Measurements from ENCODE around the gene PLIN4. TPM values are rescaled to one million over a fixed set of nuclear protein-coding genes. Genes with fewer than 3 reads are reported as not detected.
A peak's percentile ranks its signal among the peaks of the same experiment; 100 is the strongest.

PLIN4 gene
- total and polyA plus RNA-seq, 8 donors = 3.5 to 64.7 (median 11.3) TPM

GRCh38 chr19:4454747-4455718 is 63.3 kb downstream of the PLIN4 start:
- no peaks in the 10 kb centered on the region for H3K9me3 ChIP-seq
- intact Hi-C loops (cut with DNase I; ENCODE audit: low total_unique reads) = no loop called here
- DNase-seq = peak in 1 of 2 donors; percentile 67
- WGBS, 5 donors = 62 to 74% (median 70%) methylated on average over 12 to 29 of the region's 29 CpGs
- peak overlapping the region in 3 of 5 donors; percentile 14 to 93 (median 92) for H3K27ac ChIP-seq
- H3K4me3 ChIP-seq = peak overlapping the region in 3 of 4 donors; percentile 22 to 88 (median 81)
- H3K27me3 ChIP-seq = no peaks in the 10 kb centered on the region
- H3K4me1 ChIP-seq = peaks cover 16 to 37% (median 30%) of the 10 kb centered on the region in 4 donors
- H3K36me3 ChIP-seq = peaks cover 34 to 51% (median 49%) of the 10 kb centered on the region in 4 donors
- TF ChIP-seq POLR2AphosphoS5 (IDR thresholded peaks at IDR 0.05) (no peak), EP300 (IDR thresholded peaks at IDR 0.05) (no peak), POLR2A (IDR thresholded peaks at IDR 0.05) (no peak)
- TF ChIP-seq, protein P1, sequence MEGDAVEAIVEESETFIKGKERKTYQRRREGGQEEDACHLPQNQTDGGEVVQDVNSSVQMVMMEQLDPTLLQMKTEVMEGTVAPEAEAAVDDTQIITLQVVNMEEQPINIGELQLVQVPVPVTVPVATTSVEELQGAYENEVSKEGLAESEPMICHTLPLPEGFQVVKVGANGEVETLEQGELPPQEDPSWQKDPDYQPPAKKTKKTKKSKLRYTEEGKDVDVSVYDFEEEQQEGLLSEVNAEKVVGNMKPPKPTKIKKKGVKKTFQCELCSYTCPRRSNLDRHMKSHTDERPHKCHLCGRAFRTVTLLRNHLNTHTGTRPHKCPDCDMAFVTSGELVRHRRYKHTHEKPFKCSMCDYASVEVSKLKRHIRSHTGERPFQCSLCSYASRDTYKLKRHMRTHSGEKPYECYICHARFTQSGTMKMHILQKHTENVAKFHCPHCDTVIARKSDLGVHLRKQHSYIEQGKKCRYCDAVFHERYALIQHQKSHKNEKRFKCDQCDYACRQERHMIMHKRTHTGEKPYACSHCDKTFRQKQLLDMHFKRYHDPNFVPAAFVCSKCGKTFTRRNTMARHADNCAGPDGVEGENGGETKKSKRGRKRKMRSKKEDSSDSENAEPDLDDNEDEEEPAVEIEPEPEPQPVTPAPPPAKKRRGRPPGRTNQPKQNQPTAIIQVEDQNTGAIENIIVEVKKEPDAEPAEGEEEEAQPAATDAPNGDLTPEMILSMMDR (IDR thresholded peaks at IDR 0.05) = no peak

DNA sequence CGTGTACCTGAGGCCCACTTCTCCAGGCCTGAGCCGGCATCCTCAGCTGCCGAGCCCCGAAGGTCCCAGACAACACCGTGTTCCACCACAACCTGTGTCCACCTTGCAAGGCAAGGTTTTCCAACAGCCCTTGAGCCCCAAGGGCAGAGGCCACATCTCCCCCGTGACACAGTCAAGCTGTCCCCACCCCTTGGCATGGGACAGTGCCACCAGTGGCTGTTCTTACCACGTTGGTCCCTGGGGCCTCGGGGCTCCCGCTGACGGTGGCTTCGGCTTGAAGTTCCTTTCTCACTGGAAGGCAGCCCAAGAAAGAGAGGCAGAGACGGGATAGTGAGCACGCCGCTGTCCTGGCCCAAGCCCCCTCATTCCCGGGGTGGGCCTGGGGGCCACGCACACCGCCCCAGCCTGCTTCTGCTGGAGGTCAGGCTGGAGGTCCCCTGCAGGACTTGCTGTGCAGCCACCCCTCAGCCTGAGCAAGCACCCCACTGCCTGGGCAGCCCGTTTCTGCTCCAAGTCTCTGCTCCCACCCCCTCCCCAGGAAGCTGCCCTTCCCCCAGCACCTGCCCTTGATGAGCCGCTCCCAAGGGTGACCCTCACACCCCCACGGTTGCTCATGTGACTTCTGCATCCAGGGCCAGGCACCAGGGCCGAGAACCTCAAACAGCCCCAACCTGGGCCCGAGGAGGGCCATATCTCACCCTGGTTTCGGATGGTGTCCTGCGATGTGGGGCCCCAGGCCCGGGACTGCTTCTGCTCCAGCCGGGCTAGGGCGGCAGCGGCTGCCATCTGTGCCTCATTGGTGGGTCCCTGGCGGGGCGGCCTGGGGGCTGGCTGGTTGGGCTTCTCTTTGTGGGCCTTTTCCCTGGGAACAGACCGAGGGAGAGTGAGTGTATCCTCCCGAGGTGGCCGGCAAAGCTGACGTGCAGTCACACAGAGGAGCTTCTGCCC is 64.8 kb downstream of the PLIN4 start:
- intact Hi-C loops (cut with DNase I; ENCODE audit: low total_unique reads) = no loop called here
- Histone ChIP-seq H3K4me1 (peaks cover 19 to 52% (median 41%) of the 10 kb centered on the region in 4 donors), H3K27ac (peak overlapping the region in 1 of 5 donors; percentile 93), H3K4me3 (no peak overlapping the region), H3K9me3 (no peaks in the 10 kb centered on the region), H3K27me3 (no peaks in the 10 kb centered on the region), H3K36me3 (peaks cover 47 to 66% (median 64%) of the 10 kb centered on the region in 4 donors)
- no peak for DNase-seq
- WGBS, 5 donors = 69 to 80% (median 74%) methylated on average over 13 to 34 of the region's 34 CpGs
- TF ChIP-seq, protein P1 (IDR thresholded peaks at IDR 0.05) = no peak
- TF ChIP-seq EP300 (IDR thresholded peaks at IDR 0.05) = no peak
- no peak for TF ChIP-seq POLR2A (IDR thresholded peaks at IDR 0.05)

- TF ChIP-seq POLR2AphosphoS5 (IDR thresholded peaks at IDR 0.05) (no peak), EP300 (IDR thresholded peaks at IDR 0.05) (no peak), POLR2A (IDR thresholded peaks at IDR 0.05) (no peak)
- TF ChIP-seq, protein P1 (IDR thresholded peaks at IDR 0.05) = no peak
- H3K36me3 ChIP-seq = peaks cover 58 to 77% (median 75%) of the 10 kb centered on the region in 4 donors
- H3K4me1 ChIP-seq = peaks cover 19 to 53% (median 41%) of the 10 kb centered on the region in 4 donors
- H3K27me3 ChIP-seq = no peaks in the 10 kb centered on the region
- no peak for DNase-seq
- intact Hi-C loops (cut with DNase I; ENCODE audit: low total_unique reads) = no loop called here
- no peaks in the 10 kb centered on the region for H3K9me3 ChIP-seq
- peak overlapping the region in 1 of 5 donors; percentile 46 for H3K27ac ChIP-seq
- no peak overlapping the region for H3K4me3 ChIP-seq
- WGBS, 5 donors = 82 to 90% (median 89%) methylated on average over 16 to 24 of the region's 24 CpGs
Observed at GRCh38 chr19:4452230-4452990, 65.9 kb downstream of the PLIN4 start.

Other genes with a start within 250 kb of the PLIN4 start
- 1 to 10 TPM in 1 of 5 donors, not detected in 4; 7.0 TPM for gene SHD, start 239.2 kb downstream of the PLIN4 start, total RNA-seq
- gene SHD, start 239.2 kb downstream of the PLIN4 start, polyA plus RNA-seq = not detected
- 1 to 10 TPM in 1 of 5 donors, not detected in 4; 1.1 TPM for gene TMIGD2, start 216.1 kb downstream of the PLIN4 start, total RNA-seq
- under 1 TPM in 1 of 3 donors, not detected in 2; 0.55 TPM for gene TMIGD2, start 216.1 kb downstream of the PLIN4 start, polyA plus RNA-seq
- gene FSD1, start 213.9 kb downstream of the PLIN4 start, total RNA-seq = 10 to 100 TPM in 1 of 5 donors, 1 to 10 TPM in 2, not detected in 2; 1.1 to 12.5 (median 2.3) TPM
- gene FSD1, start 213.9 kb downstream of the PLIN4 start, polyA plus RNA-seq = 1 to 10 TPM in 1 of 3 donors, under 1 TPM in 1, not detected in 1; 0.31 to 1.3 TPM
- gene STAP2, start 179.7 kb downstream of the PLIN4 start, total RNA-seq = 100 to 1,000 TPM in 1 of 5 donors, 10 to 100 TPM in 3, not detected in 1; 20.7 to 250 (median 35.1) TPM
- 10 to 100 TPM; 32.7 to 70.8 (median 52.4) TPM for gene STAP2, start 179.7 kb downstream of the PLIN4 start, polyA plus RNA-seq
- 10 to 100 TPM in 2 of 5 donors, 1 to 10 TPM in 3; 2.2 to 24.5 (median 8.3) TPM for gene MPND, start 174.9 kb downstream of the PLIN4 start, total RNA-seq
- 10 to 100 TPM; 20.4 to 25.0 (median 22.0) TPM for gene MPND, start 174.9 kb downstream of the PLIN4 start, polyA plus RNA-seq
- 100 to 1,000 TPM in 1 of 5 donors, 10 to 100 TPM in 4; 14.8 to 111 (median 26.3) TPM for gene SH3GL1, start 117.9 kb downstream of the PLIN4 start, total RNA-seq
- gene SH3GL1, start 117.9 kb downstream of the PLIN4 start, polyA plus RNA-seq = 10 to 100 TPM; 44.9 to 48.5 (median 46.0) TPM
- gene CHAF1A, start 115.8 kb downstream of the PLIN4 start, total RNA-seq = 100 to 1,000 TPM in 1 of 5 donors, 10 to 100 TPM in 1, 1 to 10 TPM in 3; 1.8 to 100 (median 9.8) TPM
- 1 to 10 TPM; 5.4 to 7.2 (median 5.8) TPM for gene CHAF1A, start 115.8 kb downstream of the PLIN4 start, polyA plus RNA-seq
- 100 to 1,000 TPM in 1 of 5 donors, 10 to 100 TPM in 4; 19.3 to 208 (median 73.7) TPM for gene UBXN6, start 60.7 kb downstream of the PLIN4 start, total RNA-seq
- gene UBXN6, start 60.7 kb downstream of the PLIN4 start, polyA plus RNA-seq = 100 to 1,000 TPM; 112 to 148 (median 138) TPM
- gene HDGFL2, start 46.2 kb downstream of the PLIN4 start, total RNA-seq = 10 to 100 TPM; 26.8 to 85.2 (median 33.9) TPM
- gene HDGFL2, start 46.2 kb downstream of the PLIN4 start, polyA plus RNA-seq = 100 to 1,000 TPM in 1 of 3 donors, 10 to 100 TPM in 2; 25.5 to 127 (median 55.5) TPM
- 100 to 1,000 TPM in 1 of 5 donors, 10 to 100 TPM in 2, 1 to 10 TPM in 2; 1.4 to 114 (median 37.8) TPM for gene PLIN5, start 16.7 kb upstream of the PLIN4 start, total RNA-seq
- 10 to 100 TPM; 23.8 to 37.9 (median 25.3) TPM for gene PLIN5, start 16.7 kb upstream of the PLIN4 start, polyA plus RNA-seq
- 10 to 100 TPM in 1 of 5 donors, 1 to 10 TPM in 3, not detected in 1; 4.2 to 17.2 (median 7.3) TPM for gene LRG1, start 21.6 kb upstream of the PLIN4 start, total RNA-seq
- gene LRG1, start 21.6 kb upstream of the PLIN4 start, polyA plus RNA-seq = 10 to 100 TPM in 2 of 3 donors, 1 to 10 TPM in 1; 2.1 to 23.3 (median 16.1) TPM
- gene SEMA6B, start 41.2 kb upstream of the PLIN4 start, total RNA-seq = 1 to 10 TPM in 4 of 5 donors, not detected in 1; 1.2 to 6.7 (median 2.1) TPM
- 1 to 10 TPM; 1.7 to 2.1 (median 1.9) TPM for gene SEMA6B, start 41.2 kb upstream of the PLIN4 start, polyA plus RNA-seq
- gene TNFAIP8L1, start 121.0 kb upstream of the PLIN4 start, total RNA-seq = 10 to 100 TPM in 2 of 5 donors, 1 to 10 TPM in 3; 7.0 to 43.4 (median 9.5) TPM
- 1 to 10 TPM; 5.3 to 5.5 (median 5.4) TPM for gene TNFAIP8L1, start 121.0 kb upstream of the PLIN4 start, polyA plus RNA-seq
- 10 to 100 TPM; 41.4 to 77.5 (median 71.3) TPM for gene MYDGF, start 151.9 kb upstream of the PLIN4 start, total RNA-seq
- 10 to 100 TPM; 66.4 to 86.6 (median 75.3) TPM for gene MYDGF, start 151.9 kb upstream of the PLIN4 start, polyA plus RNA-seq
- 100 to 1,000 TPM in 2 of 5 donors, 10 to 100 TPM in 3; 24.6 to 178 (median 82.1) TPM for gene DPP9, start 205.4 kb upstream of the PLIN4 start, total RNA-seq
- gene DPP9, start 205.4 kb upstream of the PLIN4 start, polyA plus RNA-seq = 10 to 100 TPM; 18.7 to 30.2 (median 24.6) TPM

All from stomach (tissue), 9 donors.